Measurements from ENCODE around the gene MVD.
A peak's percentile ranks its signal among the peaks of the same experiment; 100 is the strongest.
"Not testable (repeated sequence)": the region's sequence is repeated elsewhere in the genome, so short reads cannot be mapped to it uniquely, and the experiment has no call there.

MVD gene

GRCh38 chr16:88626646-88627045 lies 36.2 kb downstream of the MVD start:
- DNase-seq (ENCODE audit: low read depth in 2 of 2), result no peak

GRCh38 chr16:88624977-88625576 lies 37.8 kb downstream of the MVD start:
- DNase-seq (ENCODE audit: low read depth in 2 of 2), result no peak

GRCh38 chr16:88624481-88624880 lies 38.4 kb downstream of the MVD start:
- no peak for DNase-seq (ENCODE audit: low read depth in 2 of 2)

GRCh38 chr16:88623858-88624257 lies 39.0 kb downstream of the MVD start:
- DNase-seq (ENCODE audit: low read depth in 2 of 2), result no peak

- no peak for DNase-seq (ENCODE audit: low read depth in 2 of 2)
Observed at GRCh38 chr16:88622866-88623265, 40.0 kb downstream of the MVD start.

- DNase-seq (ENCODE audit: low read depth in 2 of 2), result no peak
Observed at GRCh38 chr16:88622125-88622524, 40.8 kb downstream of the MVD start.

GRCh38 chr16:88619859-88620815 lies 42.8 kb downstream of the MVD start:
- peak; percentile 56 to 61 for DNase-seq (ENCODE audit: low read depth in 2 of 2)

- DNase-seq (ENCODE audit: low read depth in 2 of 2), result no peak
Observed at GRCh38 chr16:88618956-88619667, 43.8 kb downstream of the MVD start.

- DNase-seq (ENCODE audit: low read depth in 2 of 2), result no peak
Observed at GRCh38 chr16:88618182-88618955, 44.5 kb downstream of the MVD start.

GRCh38 chr16:88617268-88618031 lies 45.4 kb downstream of the MVD start:
- no peak for DNase-seq (ENCODE audit: low read depth in 2 of 2)

GRCh38 chr16:88616736-88617135 lies 46.2 kb downstream of the MVD start:
- DNase-seq (ENCODE audit: low read depth in 2 of 2), result no peak

GRCh38 chr16:88616320-88616719 lies 46.6 kb downstream of the MVD start:
- DNase-seq (ENCODE audit: low read depth in 2 of 2), result no peak

- DNase-seq (ENCODE audit: low read depth in 2 of 2), result no peak
Observed at GRCh38 chr16:88614818-88615580, 47.9 kb downstream of the MVD start.

- no peak for DNase-seq (ENCODE audit: low read depth in 2 of 2)
Observed at GRCh38 chr16:88613911-88614817, 48.7 kb downstream of the MVD start.

GRCh38 chr16:88613293-88613692 lies 49.6 kb downstream of the MVD start:
- no peak for DNase-seq (ENCODE audit: low read depth in 2 of 2)

- DNase-seq (ENCODE audit: low read depth in 2 of 2), result no peak
Observed at GRCh38 chr16:88610909-88611812, 51.7 kb downstream of the MVD start.

GRCh38 chr16:88610080-88610479 lies 52.8 kb downstream of the MVD start:
- no peak for DNase-seq (ENCODE audit: low read depth in 2 of 2)

GRCh38 chr16:88609426-88609825 lies 53.5 kb downstream of the MVD start:
- DNase-seq (ENCODE audit: low read depth in 2 of 2), result not testable (repeated sequence)
